K562 (cell line): Measurements from ENCODE around the gene TMEM100. TPM values are rescaled to one million over a fixed set of nuclear protein-coding genes. Genes with fewer than 3 reads are reported as not detected.

Experiments used
- BCOR ChIP-seq: fragments of 450-650 bp; IDR thresholded peaks from 2 replicates; pipeline ENCODE4 v1.6.1; 2016
- CREBBP ChIP-seq: IDR thresholded peaks from one replicate; pipeline ENCODE4 v1.6.1; 2012; ENCODE audit warnings: low read depth, mild to moderate bottlenecking, control low read depth, inconsistent platforms, low read length
- EGR1 ChIP-seq: fragments of 450-650 bp; conservative IDR thresholded peaks from 2 replicates; pipeline ENCODE4 v1.6.1; 2017; ENCODE audit warnings: mild to moderate bottlenecking
- ETV5 ChIP-seq: sonication (generic); formaldehyde crosslinking; IDR thresholded peaks from 2 replicates; pipeline ENCODE4 v1.4.0; 2020; ENCODE audit warnings: low read depth, mild to moderate bottlenecking, missing genetic modification reagents
- FOXA3 ChIP-seq, 2 experiments: fragments of 450-650 bp in 1 of 2; sonication (generic) in 1 of 2; formaldehyde crosslinking; IDR thresholded peaks in 1 of 2; conservative IDR thresholded peaks in 1 of 2; 2 replicates each; pipeline versions ENCODE4 v1.4.0 to v1.8.0; 2020 to 2022; ENCODE audit warnings: mild to moderate bottlenecking in 2 of 2, missing genetic modification reagents in 1 of 2
- FOXJ2 ChIP-seq: fragments of 200-800 bp; sonication (Bioruptor generic); IDR thresholded peaks from 2 replicates; pipeline ENCODE4 v1.6.1; 2016; ENCODE audit warnings: missing genetic modification characterization, missing compliant biosample characterization
- HDAC2 ChIP-seq: fragments of 450-650 bp; IDR thresholded peaks from 2 replicates; pipeline ENCODE4 v1.6.1; 2016; ENCODE audit warnings: mild to moderate bottlenecking
- HNRNPLL ChIP-seq: fragments of 200-400 bp; formaldehyde crosslinking; IDR thresholded peaks from 2 replicates; pipeline ENCODE4 v1.6.1; 2017; ENCODE audit warnings: low read length, low read depth, mild to moderate bottlenecking; ENCODE audit not compliant: poor library complexity, severe bottlenecking
- HSF4 ChIP-seq: fragments of 250-450 bp; sonication (Bioruptor Pico); IDR thresholded peaks from 2 replicates; pipeline ENCODE4 v2.1.2; 2022; ENCODE audit warnings: mild to moderate bottlenecking, moderate library complexity, borderline replicate concordance
- KLF13 ChIP-seq: fragments of 450-650 bp; IDR thresholded peaks from 2 replicates; pipeline ENCODE4 v1.6.1; 2016; ENCODE audit warnings: missing genetic modification characterization, low read depth, mild to moderate bottlenecking, missing compliant biosample characterization, moderate library complexity, borderline replicate concordance
- MEF2A ChIP-seq: IDR thresholded peaks from 2 replicates; pipeline ENCODE4 v1.6.1; 2011; ENCODE audit warnings: low read depth, mild to moderate bottlenecking, low read length, moderate library complexity; ENCODE audit not compliant: control insufficient read depth
- NCOR1 ChIP-seq: fragments of 450-650 bp; IDR thresholded peaks from 2 replicates; pipeline ENCODE4 v1.6.1; 2016; ENCODE audit warnings: mild to moderate bottlenecking, moderate library complexity
- PHF8 ChIP-seq: fragments of 200-600 bp; sonication (generic); IDR thresholded peaks from 2 replicates; pipeline ENCODE4 v1.6.1; 2012; ENCODE audit warnings: mixed run types, mild to moderate bottlenecking, inconsistent platforms, low read length, moderate library complexity, borderline replicate concordance
- PKNOX1 ChIP-seq: fragments of 450-650 bp; IDR thresholded peaks from 2 replicates; pipeline ENCODE4 v1.6.1; 2016
- RUNX1 ChIP-seq: sonication (generic); IDR thresholded peaks from 2 replicates; pipeline ENCODE4 v1.6.1; 2016; ENCODE audit warnings: antibody characterized with exemption, low read depth
- SMAD1 ChIP-seq: fragments of 150-350 bp; IDR thresholded peaks from 2 replicates; pipeline ENCODE4 v1.6.1; 2014; ENCODE audit warnings: low read length, low read depth; ENCODE audit not compliant: partially characterized antibody
- SRF ChIP-seq, 2 experiments: fragments of 250-450, 450-650 bp in 1 of 2; sonication (Bioruptor Pico) in 1 of 2; sonication (generic) in 1 of 2; formaldehyde crosslinking; IDR thresholded peaks; 2 replicates each; pipeline versions ENCODE4 v1.5.0 to v1.5.1; 2020 to 2022; ENCODE audit warnings: mild to moderate bottlenecking in 1 of 2, missing genetic modification reagents in 1 of 2
- SRSF3 ChIP-seq: fragments of 200-400 bp; formaldehyde crosslinking; IDR thresholded peaks from 2 replicates; pipeline ENCODE4 v1.6.1; 2016; ENCODE audit warnings: mild to moderate bottlenecking, low read length, moderate library complexity; ENCODE audit not compliant: insufficient read depth
- TBL1XR1 ChIP-seq, 2 experiments: IDR thresholded peaks; 2 replicates each; pipeline ENCODE4 v1.6.1; 2012; ENCODE audit warnings: improper control_type of control experiment in 2 of 2, low read length in 2 of 2, mild to moderate bottlenecking in 1 of 2
- TRIM24 ChIP-seq, 2 experiments: fragments of 450-650 bp; IDR thresholded peaks; 2 replicates each; pipeline ENCODE4 v1.6.1; 2016
- UBTF ChIP-seq, 2 experiments: IDR thresholded peaks; 2 replicates each; pipeline ENCODE4 v1.6.1; 2012; ENCODE audit warnings: improper control_type of control experiment in 2 of 2, low read depth in 2 of 2, low read length in 2 of 2, borderline replicate concordance in 1 of 2
- ZBTB1 ChIP-seq: sonication (generic); formaldehyde crosslinking; IDR thresholded peaks from 2 replicates; pipeline ENCODE4 v1.8.1; 2023; ENCODE audit warnings: missing genetic modification reagents, low read depth, mild to moderate bottlenecking, borderline replicate concordance
- ZKSCAN1 ChIP-seq: fragments of 150-350 bp; IDR thresholded peaks from 2 replicates; pipeline ENCODE4 v1.6.1; 2016; ENCODE audit warnings: low read depth, low read length
- ZNF23 ChIP-seq: fragments of 250-450 bp; sonication (Bioruptor Pico); IDR thresholded peaks from 2 replicates; pipeline ENCODE4 v1.4.0; 2020; ENCODE audit warnings: mild to moderate bottlenecking
- ZNF311 ChIP-seq: fragments of 250-450 bp; sonication (Bioruptor Pico); IDR thresholded peaks from 2 replicates; pipeline ENCODE4 v1.4.0; 2020; ENCODE audit warnings: mild to moderate bottlenecking, moderate library complexity
- polyA plus RNA-seq, 8 experiments: library from polyadenylated mRNA; depleted of rRNA in 4 of 8; stranded (reverse) in 5 of 8; unstranded in 3 of 8; fragments of >200 nt; fragmentation: Nextera tagmentation in 2 of 8; fragmentation: Illumina TruSeq in 1 of 8; extraction: Ambion mirVana in 2 of 8; extraction: Trizol in 1 of 8; gene quantifications; 2 replicates each; pipeline versions ENCODE4 v1.2.1 to v1.2.3, GENCODE V29; 2011 to 2014; ENCODE audit warnings: inconsistent platforms in 1 of 8, missing spikeins in 1 of 8
- total RNA-seq, 7 experiments: library from RNA; depleted of rRNA in 6 of 7; stranded (reverse); fragments of >200 nt in 6 of 7; fragmentation: Illumina TruSeq in 2 of 7; extraction: Trizol in 2 of 7; gene quantifications; 2 replicates each; pipeline versions ENCODE4 v1.2.1 to v1.2.3, GENCODE V29; 2011 to 2021; ENCODE audit warnings: low replicate concordance in 1 of 7

The TMEM100 gene
- total and polyA plus RNA-seq, 9 of the 15 experiments (the other 6 are each of a cell fraction or from before 2014, with no cell fraction given): 0.12 to 0.50 (median 0.19) TPM

GRCh38 chr17:55750750-55751657, 28.3 kb upstream of the TMEM100 start, which contains the start of gene PCTP (continued):
- TF ChIP-seq PHF8 (peak; percentile 90), CREBBP (no peak), RUNX1 (no peak), TBL1XR1 (IDR thresholded peaks at IDR 0.05; ENCODE audit: low read length in 2 of 2) (peak in 1 of 2 experiments; percentile 26; a peak in 1 of 4 replicates), ZBTB1 (CRISPR knock-in tag) (peak; percentile 38; the same call in 1 of the 2 replicates), FOXJ2 (tag) (no peak), BCOR (peak; percentile 30; the same call in 1 of the 2 replicates), TRIM24 (IDR thresholded peaks at IDR 0.05) (peak in 1 of 2 experiments; percentile 83; a peak in 2 of 4 replicates), ETV5 (CRISPR knock-in tag) (peak; percentile 62; the same call in 1 of the 2 replicates), UBTF (IDR thresholded peaks at IDR 0.05; ENCODE audit: borderline replicate concordance in 1 of 2, low read depth in 2 of 2, low read length in 2 of 2) (peak; percentile 85 to 89), PKNOX1 (peak; percentile 27; the same call in 1 of the 2 replicates), SRF (CRISPR knock-in tag; IDR thresholded peaks at IDR 0.05) (0 out of 4 replicates have a peak, but pooled peaks of 1 of the 2 experiments have one; percentile 69), SMAD1 (peak; percentile 20), SRSF3 (no peak), ZKSCAN1 (peak; percentile 49; the same call in 1 of the 2 replicates), MEF2A (no peak), ZNF23 (CRISPR knock-in tag) (no peak), KLF13 (0 out of 2 replicates have a peak, but pooled peaks have one; percentile 12), EGR1 (peak; percentile 58), ZNF311 (CRISPR knock-in tag) (no peak), HDAC2 (peak; percentile 71; the same call in 1 of the 2 replicates), NCOR1 (no peak; the same call in none of the 2 replicates), HNRNPLL (peak; percentile 78), HSF4 (CRISPR knock-in tag) (no peak), FOXA3 (CRISPR knock-in tag; conservative IDR thresholded peaks at IDR 0.05 in 1 of 2, IDR thresholded peaks at IDR 0.05 in 1 of 2) (peak in 1 of 2 experiments; percentile 67; a peak in 1 of 4 replicates)
